ENCODE measurements around the gene ST6GAL1. TPM values are rescaled to one million over a fixed set of nuclear protein-coding genes. Genes with fewer than 3 reads are reported as not detected.

ST6GAL1 gene
- total and polyA plus RNA-seq, 2 of the 8 experiments (the other 6 are each of a cell fraction or from before 2014, with no cell fraction given): 62.8 to 80.9 TPM

- TF ChIP-seq MAX (IDR thresholded peaks at IDR 0.05): no peak
Measured at GRCh38 chr3:186933816-186934215, 3.5 kb downstream of the ST6GAL1 start (continued).

All from H1 (cell line).